Measurements from ENCODE around the gene FOXP1.

DNA sequence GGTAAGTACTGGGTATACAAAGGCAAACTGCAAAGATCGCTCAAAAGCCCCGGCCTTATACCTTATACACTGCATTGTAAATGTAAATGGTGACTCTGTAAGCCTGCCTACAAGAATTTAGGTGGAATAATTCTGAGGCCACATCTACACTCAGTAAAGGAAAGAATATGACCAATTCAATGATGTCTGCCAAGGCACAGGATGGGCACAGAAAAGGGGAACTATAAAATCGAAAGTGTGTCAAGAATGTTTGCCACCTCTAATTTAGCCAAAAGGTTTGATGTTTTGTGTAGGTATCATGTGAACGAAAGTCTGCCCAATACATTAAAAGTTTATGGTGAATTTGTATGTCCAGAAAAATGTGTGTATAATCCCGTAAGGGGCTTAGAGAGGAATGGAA, 96.1 kb downstream of the FOXP1 start:
- TF ChIP-seq, protein P1, sequence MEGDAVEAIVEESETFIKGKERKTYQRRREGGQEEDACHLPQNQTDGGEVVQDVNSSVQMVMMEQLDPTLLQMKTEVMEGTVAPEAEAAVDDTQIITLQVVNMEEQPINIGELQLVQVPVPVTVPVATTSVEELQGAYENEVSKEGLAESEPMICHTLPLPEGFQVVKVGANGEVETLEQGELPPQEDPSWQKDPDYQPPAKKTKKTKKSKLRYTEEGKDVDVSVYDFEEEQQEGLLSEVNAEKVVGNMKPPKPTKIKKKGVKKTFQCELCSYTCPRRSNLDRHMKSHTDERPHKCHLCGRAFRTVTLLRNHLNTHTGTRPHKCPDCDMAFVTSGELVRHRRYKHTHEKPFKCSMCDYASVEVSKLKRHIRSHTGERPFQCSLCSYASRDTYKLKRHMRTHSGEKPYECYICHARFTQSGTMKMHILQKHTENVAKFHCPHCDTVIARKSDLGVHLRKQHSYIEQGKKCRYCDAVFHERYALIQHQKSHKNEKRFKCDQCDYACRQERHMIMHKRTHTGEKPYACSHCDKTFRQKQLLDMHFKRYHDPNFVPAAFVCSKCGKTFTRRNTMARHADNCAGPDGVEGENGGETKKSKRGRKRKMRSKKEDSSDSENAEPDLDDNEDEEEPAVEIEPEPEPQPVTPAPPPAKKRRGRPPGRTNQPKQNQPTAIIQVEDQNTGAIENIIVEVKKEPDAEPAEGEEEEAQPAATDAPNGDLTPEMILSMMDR (IDR thresholded peaks at IDR 0.05), result no peak
- no peak for TF ChIP-seq POLR2A (IDR thresholded peaks at IDR 0.05)
- no peak for TF ChIP-seq POLR2AphosphoS5 (IDR thresholded peaks at IDR 0.05)
- TF ChIP-seq EP300 (IDR thresholded peaks at IDR 0.05), result no peak
